Keratinocyte (primary cell): ENCODE measurements around the gene STOX2. TPM values are rescaled to one million over a fixed set of nuclear protein-coding genes. Genes with fewer than 3 reads are reported as not detected.
A peak's percentile ranks its signal among the peaks of the same experiment; 100 is the strongest.

Experiments
- DNase-seq: peaks from one replicate; pipeline ENCODE4 v3.0.0-alpha.2; 2011; ENCODE audit warnings: low read depth, missing footprints, low spot score
- FAIRE-seq: peaks from 2 replicates; lab custom pipeline; 2011; peaks lifted over from hg19 to GRCh38; lab: Jason Lieb, UNC
- H2AFZ ChIP-seq: 2 replicates; pipeline ENCODE4 v1.6.0; 2012; ENCODE audit warnings: low read length, control low read depth, inconsistent platforms; ENCODE audit not compliant: control insufficient read depth
- H3K27ac ChIP-seq: 2 replicates; pipeline ENCODE4 v1.5.1; 2011; ENCODE audit warnings: low read length; ENCODE audit not compliant: control insufficient read depth, insufficient read depth
- H3K27me3 ChIP-seq: 3 replicates; pipeline ENCODE4 v1.6.0; 2011; ENCODE audit warnings: low read length; ENCODE audit not compliant: control insufficient read depth, insufficient read depth; ENCODE audit errors: extremely low read depth
- H3K36me3 ChIP-seq, 2 experiments: 2 replicates in 1 of 2; 3 replicates in 1 of 2; pipeline ENCODE4 v1.5.1; 2011; ENCODE audit warnings: low read length in 2 of 2, mild to moderate bottlenecking in 1 of 2; ENCODE audit not compliant: control insufficient read depth in 2 of 2, insufficient read depth in 2 of 2; ENCODE audit errors: extremely low read depth in 1 of 2
- H3K4me1 ChIP-seq: 3 replicates; pipeline ENCODE4 v1.5.1; 2011; ENCODE audit warnings: low read length; ENCODE audit not compliant: control insufficient read depth, insufficient read depth; ENCODE audit errors: extremely low read depth
- H3K4me2 ChIP-seq: 3 replicates; pipeline ENCODE4 v1.6.0; 2011; ENCODE audit warnings: low read depth, low read length; ENCODE audit not compliant: control insufficient read depth, insufficient read depth; ENCODE audit errors: extremely low read depth
- H3K4me3 ChIP-seq, 3 experiments: fragments of 200-600 bp in 1 of 3; sonication (generic) in 1 of 3; 2 replicates in 2 of 3; 3 replicates in 1 of 3; pipeline ENCODE4 v1.5.1; 2011 to 2016; ENCODE audit warnings: low read length in 3 of 3, mild to moderate bottlenecking in 3 of 3, control low read depth in 2 of 3, inconsistent platforms in 1 of 3, low read depth in 1 of 3, mixed read lengths in 1 of 3, mixed run types in 1 of 3, moderate library complexity in 1 of 3; ENCODE audit not compliant: control insufficient read depth in 2 of 3, insufficient read depth in 2 of 3; ENCODE audit errors: extremely low read depth in 1 of 3
- H3K79me2 ChIP-seq: 2 replicates; pipeline ENCODE4 v1.6.0; 2012; ENCODE audit warnings: low read length; ENCODE audit not compliant: control insufficient read depth, insufficient read depth
- H3K9ac ChIP-seq: 3 replicates; pipeline ENCODE4 v1.6.0; 2011; ENCODE audit warnings: low read length; ENCODE audit not compliant: control insufficient read depth, insufficient read depth; ENCODE audit errors: extremely low read depth
- H3K9me1 ChIP-seq: 3 replicates; pipeline ENCODE4 v1.6.0; 2011; ENCODE audit warnings: low read length; ENCODE audit not compliant: control insufficient read depth, insufficient read depth; ENCODE audit errors: extremely low read depth
- H3K9me3 ChIP-seq: 2 replicates; pipeline ENCODE4 v1.5.1; 2012; ENCODE audit warnings: low read depth, low read length; ENCODE audit not compliant: control insufficient read depth
- H4K20me1 ChIP-seq: 3 replicates; pipeline ENCODE4 v1.6.0; 2011; ENCODE audit warnings: low read length; ENCODE audit not compliant: control insufficient read depth, insufficient read depth; ENCODE audit errors: extremely low read depth
- CTCF ChIP-seq, 3 experiments: IDR thresholded peaks in 1 of 3; conservative IDR thresholded peaks in 1 of 3; optimal IDR thresholded peaks in 1 of 3; 2 replicates in 2 of 3; 3 replicates in 1 of 3; pipeline versions ENCODE3 to v1.5.1; 2011; ENCODE audit warnings: low read length in 3 of 3, mild to moderate bottlenecking in 3 of 3, moderate library complexity in 2 of 3, control low read depth in 1 of 3, inconsistent platforms in 1 of 3; ENCODE audit not compliant: insufficient read depth in 2 of 3; ENCODE audit errors: extremely low read depth in 1 of 3
- EZH2 ChIP-seq: IDR thresholded peaks from one replicate; pipeline ENCODE4 v1.6.1; 2012; ENCODE audit warnings: inconsistent platforms, mild to moderate bottlenecking, low read length, moderate library complexity
- dilution Hi-C: fragments of 300-500 bp; cut with MboI; formaldehyde crosslinking; loops from one replicate; pipeline ENCODE4 v1.7.0; 2020; ENCODE audit warnings: low sequenced_read_pairs; ENCODE audit not compliant: extremely low pct_ligation_motif_present
- polyA plus RNA-seq, 5 experiments: library from polyadenylated mRNA; depleted of rRNA in 3 of 5; stranded (reverse) in 3 of 5; stranded (forward) in 1 of 5; unstranded in 1 of 5; fragments of >200 nt; gene quantifications; 1 replicate in 1 of 5; 2 replicates in 3 of 5; 3 replicates in 1 of 5; pipeline versions ENCODE4 v1.2.1 to v1.2.3, GENCODE V29; 2011 to 2012; ENCODE audit warnings: missing spikeins in 2 of 5, low read depth in 1 of 5, low replicate concordance in 1 of 5

STOX2 gene
- polyA plus RNA-seq, 1 donor (not counting 4 experiments of a cell fraction or from before 2014, with no cell fraction given): 1.6 TPM

GRCh38 chr4:184011826-184012380 lies 106.8 kb downstream of the STOX2 start:
- dilution Hi-C loops: no loop called here
- FAIRE-seq (no peak), DNase-seq (no peak)
- H4K20me1 ChIP-seq: no peaks in the 10 kb centered on the region
- H3K4me3 ChIP-seq: no peak overlapping the region
- TF ChIP-seq EZH2: no peak
- no peak for TF ChIP-seq CTCF (optimal IDR thresholded peaks at IDR 0.05 in 1 of 3, IDR thresholded peaks at IDR 0.05 in 1 of 3, conservative IDR thresholded peaks at IDR 0.05 in 1 of 3; ENCODE audit: extremely low read depth in 1 of 3, insufficient read depth in 2 of 3, low read length in 3 of 3)
- H3K4me1 ChIP-seq: no peaks in the 10 kb centered on the region
- no peaks in the 10 kb centered on the region for H3K27me3 ChIP-seq
- no peaks in the 10 kb centered on the region for H3K36me3 ChIP-seq
- no peaks in the 10 kb centered on the region for H3K9me3 ChIP-seq
- no peaks in the 10 kb centered on the region for H3K9me1 ChIP-seq
- H3K79me2 ChIP-seq: no peaks in the 10 kb centered on the region
- H3K4me2 ChIP-seq: no peak overlapping the region
- H3K9ac ChIP-seq: no peak overlapping the region
- H2AFZ ChIP-seq: no peak overlapping the region
- H3K27ac ChIP-seq: no peak overlapping the region

DNA sequence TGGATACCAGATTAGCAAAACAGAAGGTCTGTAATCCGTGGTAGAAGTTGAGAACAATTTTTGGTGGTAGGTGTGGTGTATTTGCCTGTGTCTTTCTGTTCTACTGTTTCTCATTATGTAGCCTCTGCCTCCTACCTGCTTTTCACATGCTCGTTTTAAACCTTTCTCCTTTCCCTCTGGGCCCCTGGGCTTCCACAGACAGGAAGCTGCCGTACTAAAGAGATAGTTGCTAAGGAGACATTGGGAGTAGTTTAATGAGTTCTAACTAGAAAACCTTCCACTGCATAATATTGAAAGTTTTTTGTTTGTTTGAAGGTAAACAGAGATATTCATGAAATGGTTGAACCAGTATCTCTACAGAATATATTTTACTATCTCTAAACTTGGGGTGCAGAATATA lies 107.8 kb downstream of the STOX2 start:
- Histone ChIP-seq H4K20me1 (no peaks in the 10 kb centered on the region), H3K4me1 (no peaks in the 10 kb centered on the region), H3K27me3 (no peaks in the 10 kb centered on the region), H3K9me1 (no peaks in the 10 kb centered on the region), H3K79me2 (no peaks in the 10 kb centered on the region), H3K9me3 (no peaks in the 10 kb centered on the region), H3K9ac (no peak overlapping the region), H3K27ac (no peak overlapping the region), H3K4me2 (no peak overlapping the region), H2AFZ (peak overlapping the region; percentile 71), H3K4me3 (no peak overlapping the region), H3K36me3 (no peaks in the 10 kb centered on the region)
- FAIRE-seq (no peak), DNase-seq (no peak)
- dilution Hi-C loops: no loop called here
- TF ChIP-seq CTCF (optimal IDR thresholded peaks at IDR 0.05 in 1 of 3, IDR thresholded peaks at IDR 0.05 in 1 of 3, conservative IDR thresholded peaks at IDR 0.05 in 1 of 3; ENCODE audit: extremely low read depth in 1 of 3, insufficient read depth in 2 of 3, low read length in 3 of 3): no peak
- TF ChIP-seq EZH2: no peak
